Gastroesophageal sphincter (tissue), 4 donors: Measurements from ENCODE around the gene POLR2F. TPM values are rescaled to one million over a fixed set of nuclear protein-coding genes. Genes with fewer than 3 reads are reported as not detected.

Experiments used
- ATAC-seq: fragments of 150-250 bp; one replicate; pipeline ENCODE4 v1.9.1; 2016; ENCODE audit warnings: mild to moderate bottlenecking, moderate library complexity
- H3K27ac ChIP-seq, 4 donors: fragments of 200-600 bp; sonication (generic) in 3 of 4; 1 replicate in 3 of 4; 2 replicates in 1 of 4; pipeline ENCODE4 v1.5.1; 2016 to 2019
- H3K27me3 ChIP-seq: fragments of 200-600 bp; sonication (generic); one replicate; pipeline ENCODE4 v1.5.1; 2019
- H3K36me3 ChIP-seq, 2 donors: fragments of 200-600 bp; sonication (generic); one replicate each; pipeline ENCODE4 v1.5.1; 2019; ENCODE audit warnings: control low read depth in 1 of 2
- H3K4me1 ChIP-seq, 3 donors: fragments of 200-600 bp; sonication (generic); 1 replicate in 2 of 3; 2 replicates in 1 of 3; pipeline ENCODE4 v1.5.1; 2016 to 2019; ENCODE audit warnings: control low read depth in 2 of 3
- H3K4me3 ChIP-seq, 2 donors: fragments of 200-600 bp; sonication (generic); one replicate each; pipeline ENCODE4 v1.5.1; 2019; ENCODE audit warnings: mild to moderate bottlenecking in 1 of 2, moderate library complexity in 1 of 2
- H3K9me3 ChIP-seq, 3 donors: fragments of 200-600 bp; sonication (generic); one replicate each; pipeline ENCODE4 v1.5.1; 2017 to 2019; ENCODE audit warnings: control low read depth in 2 of 3
- CTCF ChIP-seq, 4 experiments: fragments of 200-600 bp in 2 of 4; fragments of 450-650 bp in 2 of 4; sonication (generic) in 1 of 4; IDR thresholded peaks; one replicate each; pipeline ENCODE4 v1.5.1; 2017 to 2019; ENCODE audit warnings: antibody characterized with exemption in 4 of 4, mild to moderate bottlenecking in 2 of 4, moderate library complexity in 2 of 4
- EP300 ChIP-seq: sonication (generic); formaldehyde crosslinking; IDR thresholded peaks from one replicate; pipeline ENCODE4 v1.6.1; 2017; ENCODE audit warnings: antibody characterized with exemption, mild to moderate bottlenecking
- POLR2A ChIP-seq, 2 donors: fragments of 450-650 bp; IDR thresholded peaks; one replicate each; pipeline ENCODE4 v1.6.1; 2017; ENCODE audit warnings: antibody characterized with exemption in 2 of 2, mild to moderate bottlenecking in 2 of 2, moderate library complexity in 1 of 2
- POLR2AphosphoS5 ChIP-seq: sonication (generic); formaldehyde crosslinking; IDR thresholded peaks from one replicate; pipeline ENCODE4 v1.6.1; 2017; ENCODE audit warnings: antibody characterized with exemption
- WGBS, 2 donors: methylation state at CpG; one replicate each; pipeline ENCODE4 v1.1.5; 2018; ENCODE audit warnings: low coverage in 1 of 2; 5-methylcytosine and 5-hydroxymethylcytosine counted together
- total RNA-seq, 4 donors: library from RNA; depleted of rRNA; stranded (reverse); fragments of >200 nt; gene quantifications; one replicate each; pipeline ENCODE4 v1.1.0, GENCODE V29; 2016

POLR2F gene
- total RNA-seq, 4 donors from 2014 or later, result 41.4 to 79.5 (median 72.0) TPM

- no peaks in the 10 kb centered on the region for H3K9me3 ChIP-seq
- peak overlapping the region in 1 of 2 donors; percentile 47 for H3K4me3 ChIP-seq
- peak overlapping the region in 2 of 4 donors; percentile 67 to 77 for H3K27ac ChIP-seq
- WGBS, 2 donors, result 71 to 77% methylated on average over 2 of the region's 9 CpGs
- H3K36me3 ChIP-seq, result peaks cover 0 to 34% of the 10 kb centered on the region in 2 donors
- TF ChIP-seq EP300, result no peak
- no peak for TF ChIP-seq POLR2AphosphoS5
- no peak for TF ChIP-seq CTCF (IDR thresholded peaks at IDR 0.05)
- H3K27me3 ChIP-seq, result no peaks in the 10 kb centered on the region
- H3K4me1 ChIP-seq, result no peaks in the 10 kb centered on the region
- ATAC-seq, result no peak
Measured at GRCh38 chr22:37985050-37985585, 31.6 kb downstream of the POLR2F start.

GRCh38 chr22:37985751-37986281, 32.3 kb downstream of the POLR2F start:
- TF ChIP-seq CTCF (IDR thresholded peaks at IDR 0.05), result no peak
- no peak for TF ChIP-seq POLR2AphosphoS5
- no peak for TF ChIP-seq POLR2A (IDR thresholded peaks at IDR 0.05)
- TF ChIP-seq EP300, result no peak
- Histone ChIP-seq H3K4me3 (peak overlapping the region in 1 of 2 donors; percentile 47), H3K36me3 (peaks cover 0 to 27% of the 10 kb centered on the region in 2 donors), H3K27me3 (no peaks in the 10 kb centered on the region), H3K27ac (peak overlapping the region in 3 of 4 donors; percentile 15 to 77 (median 67)), H3K4me1 (no peaks in the 10 kb centered on the region), H3K9me3 (no peaks in the 10 kb centered on the region)
- ATAC-seq, result no peak
- WGBS, 2 donors, result 49 to 82% methylated on average over 3 to 9 of the region's 27 CpGs

- no peak for ATAC-seq
- TF ChIP-seq POLR2A (IDR thresholded peaks at IDR 0.05) (no peak), POLR2AphosphoS5 (no peak), CTCF (IDR thresholded peaks at IDR 0.05) (no peak), EP300 (no peak)
- peaks cover 0 to 27% of the 10 kb centered on the region in 2 donors for H3K36me3 ChIP-seq
- H3K4me1 ChIP-seq, result no peaks in the 10 kb centered on the region
- no CpG with 5 or more reads among the region's 7 CpGs for WGBS, 2 donors
- no peaks in the 10 kb centered on the region for H3K27me3 ChIP-seq
- peak overlapping the region in 3 of 4 donors; percentile 15 to 67 (median 57) for H3K27ac ChIP-seq
- H3K9me3 ChIP-seq, result no peaks in the 10 kb centered on the region
- H3K4me3 ChIP-seq, result peak overlapping the region in 1 of 2 donors; percentile 33
Measured at GRCh38 chr22:37986371-37986770, 32.9 kb downstream of the POLR2F start.

GRCh38 chr22:37989146-37990045, 35.9 kb downstream of the POLR2F start:
- H3K9me3 ChIP-seq, result no peaks in the 10 kb centered on the region
- no peaks in the 10 kb centered on the region for H3K27me3 ChIP-seq
- H3K36me3 ChIP-seq, result peaks cover 0 to 23% of the 10 kb centered on the region in 2 donors
- peak overlapping the region in 1 of 4 donors; percentile 34 for H3K27ac ChIP-seq
- H3K4me3 ChIP-seq, result no peak overlapping the region
- no peaks in the 10 kb centered on the region for H3K4me1 ChIP-seq
- ATAC-seq, result no peak
- TF ChIP-seq EP300, result no peak
- no peak for TF ChIP-seq CTCF (IDR thresholded peaks at IDR 0.05)
- TF ChIP-seq POLR2AphosphoS5, result no peak
- no peak for TF ChIP-seq POLR2A (IDR thresholded peaks at IDR 0.05)
- 88% methylated on average over 7 of the region's 14 CpGs; no CpG with 5 or more reads in 1 of the 2 donors for WGBS, 2 donors
